ENCODE data around the gene LMBR1. TPM values are rescaled to one million over a fixed set of nuclear protein-coding genes. Genes with fewer than 3 reads are reported as not detected.

The LMBR1 gene
- total RNA-seq, 1 experiment from 2014 or later, result 105 TPM

- Mint-ChIP-seq H3K27ac (ENCODE audit: low read depth, unreplicated experiment) (no peak overlapping the region), H3K4me1 (ENCODE audit: insufficient read depth, unreplicated experiment) (no peaks in the 10 kb centered on the region), H3K4me3 (ENCODE audit: unreplicated experiment) (no peak overlapping the region), H3K9me3 (ENCODE audit: unreplicated experiment) (no peaks in the 10 kb centered on the region), H3K36me3 (ENCODE audit: insufficient read depth, unreplicated experiment) (peaks cover 23% of the 10 kb centered on the region), H3K27me3 (ENCODE audit: insufficient read depth, unreplicated experiment) (no peaks in the 10 kb centered on the region)
- ChIA-PET CTCF (no interaction called here), POLR2A (no interaction called here)
- BruUV-seq (replicated peaks), result no TSS peak
- TF ChIP-seq CTCF (IDR thresholded peaks at IDR 0.05; ENCODE audit: unreplicated experiment), result no peak
- intact Hi-C loops (cut with micrococcal nuclease), result no loop called here
- DNase-seq (ENCODE audit: unreplicated experiment), result no peak
These were observed 233.8 kb downstream of the LMBR1 start for GRCh38 chr7:156659203-156659602.

- H3K36me3 Mint-ChIP-seq (ENCODE audit: insufficient read depth, unreplicated experiment), result peaks cover 15% of the 10 kb centered on the region
- intact Hi-C loops (cut with micrococcal nuclease), result no loop called here
These were observed 235.3 kb downstream of the LMBR1 start for GRCh38 chr7:156657681-156658080.

GRCh38 chr7:156656598-156656997 lies 236.4 kb downstream of the LMBR1 start:
- Mint-ChIP-seq H3K36me3 (ENCODE audit: insufficient read depth, unreplicated experiment) (peaks cover 22% of the 10 kb centered on the region), H3K4me1 (ENCODE audit: insufficient read depth, unreplicated experiment) (no peaks in the 10 kb centered on the region), H3K9me3 (ENCODE audit: unreplicated experiment) (no peaks in the 10 kb centered on the region), H3K27me3 (ENCODE audit: insufficient read depth, unreplicated experiment) (no peaks in the 10 kb centered on the region), H3K27ac (ENCODE audit: low read depth, unreplicated experiment) (no peak overlapping the region), H3K4me3 (ENCODE audit: unreplicated experiment) (no peak overlapping the region)
- no peak for TF ChIP-seq CTCF (IDR thresholded peaks at IDR 0.05; ENCODE audit: unreplicated experiment)
- ChIA-PET POLR2A (interaction anchor here (0.7 kb wide), 1 partner anchor 702 kb away, joined by 4 read pairs; no protein-coding TSS in a partner anchor), CTCF (interaction anchor here (0.6 kb wide), 1 partner anchor 225 kb away, joined by 3 read pairs; no protein-coding TSS in a partner anchor)
- no TSS peak for BruUV-seq (replicated peaks)
- intact Hi-C loops (cut with micrococcal nuclease), result no loop called here
- no peak for DNase-seq (ENCODE audit: unreplicated experiment)

More at GRCh38 chr7:156657681-156658080, 235.3 kb downstream of the LMBR1 start:
- POLR2A ChIA-PET, result no interaction called here
- BruUV-seq (replicated peaks), result no TSS peak
- Mint-ChIP-seq H3K9me3 (ENCODE audit: unreplicated experiment) (no peaks in the 10 kb centered on the region), H3K4me1 (ENCODE audit: insufficient read depth, unreplicated experiment) (no peaks in the 10 kb centered on the region), H3K27me3 (ENCODE audit: insufficient read depth, unreplicated experiment) (no peaks in the 10 kb centered on the region), H3K4me3 (ENCODE audit: unreplicated experiment) (no peak overlapping the region), H3K27ac (ENCODE audit: low read depth, unreplicated experiment) (no peak overlapping the region)
- no peak for TF ChIP-seq CTCF (IDR thresholded peaks at IDR 0.05; ENCODE audit: unreplicated experiment)
- no peak for DNase-seq (ENCODE audit: unreplicated experiment)
- CTCF ChIA-PET, result no interaction called here

- POLR2A ChIA-PET, result no interaction called here
- no peaks in the 10 kb centered on the region for H3K27me3 Mint-ChIP-seq (ENCODE audit: insufficient read depth, unreplicated experiment)
- no peak for TF ChIP-seq CTCF (IDR thresholded peaks at IDR 0.05; ENCODE audit: unreplicated experiment)
- BruUV-seq (replicated peaks), result no TSS peak
- CTCF ChIA-PET, result no interaction called here
- no peak for DNase-seq (ENCODE audit: unreplicated experiment)
- no peaks in the 10 kb centered on the region for H3K4me1 Mint-ChIP-seq (ENCODE audit: insufficient read depth, unreplicated experiment)
- H3K4me3 Mint-ChIP-seq (ENCODE audit: unreplicated experiment), result no peak overlapping the region
- H3K27ac Mint-ChIP-seq (ENCODE audit: low read depth, unreplicated experiment), result no peak overlapping the region
- no peaks in the 10 kb centered on the region for H3K9me3 Mint-ChIP-seq (ENCODE audit: unreplicated experiment)
- intact Hi-C loops (cut with micrococcal nuclease), result no loop called here
- H3K36me3 Mint-ChIP-seq (ENCODE audit: insufficient read depth, unreplicated experiment), result peaks cover 26% of the 10 kb centered on the region
These were observed 237.0 kb downstream of the LMBR1 start for GRCh38 chr7:156655983-156656382.
